WTC11 (cell line): Measurements from ENCODE around the gene GPALPP1. TPM values are rescaled to one million over a fixed set of nuclear protein-coding genes. Genes with fewer than 3 reads are reported as not detected.
"Not testable (repeated sequence)": the region's sequence is repeated elsewhere in the genome, so short reads cannot be mapped to it uniquely, and the experiment has no call there.

ENCODE experiments used
- ATAC-seq: fragments of 200-7000 bp; cut with Tn5 transposase; 2 replicates; pipeline ENCODE4 v1.10.0; 2021; ENCODE audit warnings: mild to moderate bottlenecking, moderate library complexity
- CTCF ChIA-PET: fragments of 300-600 bp; sonication (Branson Sonifier 250); formaldehyde crosslinking; loops from one replicate; lab custom pipeline; 2021; ENCODE audit warnings: antibody characterized with exemption; lab: Charles Lee
- POLR2A ChIA-PET: fragments of 350-600 bp; sonication (Branson Sonifier 250); formaldehyde crosslinking; loops from one replicate; lab custom pipeline; 2021; ENCODE audit warnings: antibody characterized with exemption; lab: Charles Lee
- DNase-seq: peaks from one replicate; pipeline ENCODE4 v3.0.0; 2021; ENCODE audit warnings: low spot score
- H3K27ac Mint-ChIP-seq: 2 replicates; pipeline ENCODE4 v1.8.0; 2021; ENCODE audit warnings: mixed read lengths
- H3K27me3 Mint-ChIP-seq: 2 replicates; pipeline ENCODE4 v1.8.0; 2021; ENCODE audit warnings: low read depth, mild to moderate bottlenecking, moderate library complexity, mixed read lengths
- H3K36me3 Mint-ChIP-seq: 2 replicates; pipeline ENCODE4 v1.8.0; 2021; ENCODE audit warnings: mixed read lengths
- H3K4me1 Mint-ChIP-seq: 2 replicates; pipeline ENCODE4 v1.8.0; 2022; ENCODE audit warnings: mixed read lengths
- H3K4me3 Mint-ChIP-seq: 2 replicates; pipeline ENCODE4 v1.8.0; 2021; ENCODE audit warnings: mild to moderate bottlenecking, moderate library complexity, mixed read lengths
- H3K9me3 Mint-ChIP-seq: 2 replicates; pipeline ENCODE4 v1.8.0; 2021; ENCODE audit warnings: mixed read lengths
- AFF4 ChIP-seq: sonication (generic); formaldehyde crosslinking; IDR thresholded peaks from 2 replicates; pipeline ENCODE4 v1.8.1; 2023; ENCODE audit warnings: mild to moderate bottlenecking, missing genetic modification reagents, borderline replicate concordance
- ARID4B ChIP-seq: sonication (generic); formaldehyde crosslinking; IDR thresholded peaks from 2 replicates; pipeline ENCODE4 v1.8.0; 2023; ENCODE audit warnings: missing genetic modification reagents, mild to moderate bottlenecking, borderline replicate concordance
- ATF1 ChIP-seq: sonication (generic); formaldehyde crosslinking; IDR thresholded peaks from 2 replicates; pipeline ENCODE4 v1.8.1; 2023; ENCODE audit warnings: mild to moderate bottlenecking, moderate library complexity, missing genetic modification reagents
- CTCF ChIP-seq: fragments of 200-600 bp; IDR thresholded peaks from 2 replicates; pipeline ENCODE4 v1.8.0; 2022; ENCODE audit warnings: antibody characterized with exemption
- ERG ChIP-seq: fragments of 250-450 bp; sonication (Bioruptor Pico); IDR thresholded peaks from 2 replicates; pipeline ENCODE4 v1.8.0; 2021; ENCODE audit warnings: mild to moderate bottlenecking
- HMGA2 ChIP-seq: fragments of 250-450 bp; sonication (Bioruptor Pico); IDR thresholded peaks from 2 replicates; pipeline ENCODE4 v1.4.0; 2021; ENCODE audit warnings: mild to moderate bottlenecking, moderate library complexity
- JAZF1 ChIP-seq: fragments of 250-450 bp; sonication (Bioruptor Pico); IDR thresholded peaks from 2 replicates; pipeline ENCODE4 v1.9.0; 2021; ENCODE audit warnings: moderate library complexity, mild to moderate bottlenecking, inconsistent platforms
- MAX ChIP-seq: sonication (generic); formaldehyde crosslinking; IDR thresholded peaks from 2 replicates; pipeline ENCODE4 v1.8.0; 2022; ENCODE audit warnings: mild to moderate bottlenecking, missing genetic modification reagents
- MYBL2 ChIP-seq: sonication (generic); formaldehyde crosslinking; IDR thresholded peaks from 2 replicates; pipeline ENCODE4 v1.8.1; 2023; ENCODE audit warnings: mild to moderate bottlenecking, moderate library complexity, missing genetic modification reagents
- NFYB ChIP-seq: sonication (generic); formaldehyde crosslinking; conservative IDR thresholded peaks from 2 replicates; pipeline ENCODE4 v1.8.0; 2022; ENCODE audit warnings: low read depth, missing genetic modification reagents
- NR3C1 ChIP-seq: sonication (generic); formaldehyde crosslinking; conservative IDR thresholded peaks from 2 replicates; pipeline ENCODE4 v1.8.1; 2023; ENCODE audit warnings: low read depth, mild to moderate bottlenecking, missing genetic modification reagents
- OVOL2 ChIP-seq: fragments of 250-450 bp; sonication (Bioruptor Pico); IDR thresholded peaks from 2 replicates; pipeline ENCODE4 v1.9.0; 2021; ENCODE audit warnings: mild to moderate bottlenecking, borderline replicate concordance
- PRRX2 ChIP-seq: fragments of 250-450 bp; sonication (Bioruptor Pico); IDR thresholded peaks from 2 replicates; pipeline ENCODE4 v1.8.0; 2021; ENCODE audit warnings: mild to moderate bottlenecking
- RELA ChIP-seq: sonication (generic); formaldehyde crosslinking; IDR thresholded peaks from 2 replicates; pipeline ENCODE4 v1.8.1; 2022; ENCODE audit warnings: missing genetic modification reagents, mild to moderate bottlenecking, borderline replicate concordance
- STAT6 ChIP-seq: sonication (generic); formaldehyde crosslinking; conservative IDR thresholded peaks from 2 replicates; pipeline ENCODE4 v1.8.1; 2023; ENCODE audit warnings: mild to moderate bottlenecking, low read depth, missing genetic modification reagents, moderate library complexity
- ZMAT4 ChIP-seq: fragments of 250-450 bp; sonication (Bioruptor Pico); IDR thresholded peaks from 2 replicates; pipeline ENCODE4 v1.9.0; 2021; ENCODE audit warnings: mild to moderate bottlenecking
- ZNF138 ChIP-seq: sonication (generic); formaldehyde crosslinking; conservative IDR thresholded peaks from 2 replicates; pipeline ENCODE4 v1.8.1; 2022; ENCODE audit warnings: mild to moderate bottlenecking, moderate library complexity, missing genetic modification reagents
- ZNF416 ChIP-seq: fragments of 250-450 bp; sonication (Bioruptor Pico); IDR thresholded peaks from 2 replicates; pipeline ENCODE4 v1.9.0; 2021; ENCODE audit warnings: mild to moderate bottlenecking, inconsistent platforms
- ZNF423 ChIP-seq: fragments of 250-450 bp; sonication (Bioruptor Pico); IDR thresholded peaks from 2 replicates; pipeline ENCODE4 v2.1.2; 2022; ENCODE audit warnings: mild to moderate bottlenecking, moderate library complexity
- total RNA-seq: library from RNA; stranded (reverse); gene quantifications from 3 replicates; pipeline ENCODE4 v1.2.3, GENCODE V29; 2021

Gene GPALPP1
- total RNA-seq, 1 experiment from 2014 or later: 28.9 TPM

GRCh38 chr13:45016792-45017425 lies 27.6 kb downstream of the GPALPP1 start (continued):
- TF ChIP-seq NR3C1 (no peak), ZNF416 (CRISPR knock-in tag) (no peak), MAX (no peak), NFYB (CRISPR knock-in tag) (no peak), CTCF (no peak)

- H3K4me1 Mint-ChIP-seq, H3K9me3 Mint-ChIP-seq, H3K27ac Mint-ChIP-seq, H3K27me3 Mint-ChIP-seq, POLR2A ChIA-PET, H3K4me3 Mint-ChIP-seq, CTCF ChIA-PET, ATAC-seq, DNase-seq: not testable (repeated sequence)
- H3K36me3 Mint-ChIP-seq: peaks cover 20% of the 10 kb centered on the region
Observed at GRCh38 chr13:45019981-45020380, 30.6 kb downstream of the GPALPP1 start.

- Mint-ChIP-seq H3K4me3 (no peak overlapping the region), H3K4me1 (no peaks in the 10 kb centered on the region), H3K36me3 (peaks cover 15% of the 10 kb centered on the region), H3K9me3 (no peaks in the 10 kb centered on the region), H3K27me3 (no peaks in the 10 kb centered on the region), H3K27ac (no peak overlapping the region)
- ATAC-seq: no peak
- DNase-seq: no peak
- ChIA-PET POLR2A (no interaction called here), CTCF (interaction anchor here (1.2 kb wide), 1 partner anchor 341 kb away, joined by 4 read pairs; no protein-coding TSS in a partner anchor)
- TF ChIP-seq OVOL2 (CRISPR knock-in tag): no peak
- no peak for TF ChIP-seq ERG (CRISPR knock-in tag)
- no peak for TF ChIP-seq ZNF423
- no peak for TF ChIP-seq RELA
- no peak for TF ChIP-seq ZNF138 (CRISPR knock-in tag)
- TF ChIP-seq AFF4 (CRISPR knock-in tag): no peak
- TF ChIP-seq PRRX2 (CRISPR knock-in tag): no peak
- TF ChIP-seq ARID4B (CRISPR knock-in tag): no peak
- TF ChIP-seq ATF1: no peak
- TF ChIP-seq ZMAT4: no peak
- no peak for TF ChIP-seq STAT6
- TF ChIP-seq MYBL2 (CRISPR knock-in tag): no peak
- no peak for TF ChIP-seq HMGA2 (CRISPR knock-in tag)
- TF ChIP-seq JAZF1 (CRISPR knock-in tag): no peak
Observed at GRCh38 chr13:45021250-45021649, 31.9 kb downstream of the GPALPP1 start.
